ENCODE measurements around the gene ASB4.
"Not testable (repeated sequence)": the region's sequence is repeated elsewhere in the genome, so short reads cannot be mapped to it uniquely, and the experiment has no call there.

Gene ASB4

DNA sequence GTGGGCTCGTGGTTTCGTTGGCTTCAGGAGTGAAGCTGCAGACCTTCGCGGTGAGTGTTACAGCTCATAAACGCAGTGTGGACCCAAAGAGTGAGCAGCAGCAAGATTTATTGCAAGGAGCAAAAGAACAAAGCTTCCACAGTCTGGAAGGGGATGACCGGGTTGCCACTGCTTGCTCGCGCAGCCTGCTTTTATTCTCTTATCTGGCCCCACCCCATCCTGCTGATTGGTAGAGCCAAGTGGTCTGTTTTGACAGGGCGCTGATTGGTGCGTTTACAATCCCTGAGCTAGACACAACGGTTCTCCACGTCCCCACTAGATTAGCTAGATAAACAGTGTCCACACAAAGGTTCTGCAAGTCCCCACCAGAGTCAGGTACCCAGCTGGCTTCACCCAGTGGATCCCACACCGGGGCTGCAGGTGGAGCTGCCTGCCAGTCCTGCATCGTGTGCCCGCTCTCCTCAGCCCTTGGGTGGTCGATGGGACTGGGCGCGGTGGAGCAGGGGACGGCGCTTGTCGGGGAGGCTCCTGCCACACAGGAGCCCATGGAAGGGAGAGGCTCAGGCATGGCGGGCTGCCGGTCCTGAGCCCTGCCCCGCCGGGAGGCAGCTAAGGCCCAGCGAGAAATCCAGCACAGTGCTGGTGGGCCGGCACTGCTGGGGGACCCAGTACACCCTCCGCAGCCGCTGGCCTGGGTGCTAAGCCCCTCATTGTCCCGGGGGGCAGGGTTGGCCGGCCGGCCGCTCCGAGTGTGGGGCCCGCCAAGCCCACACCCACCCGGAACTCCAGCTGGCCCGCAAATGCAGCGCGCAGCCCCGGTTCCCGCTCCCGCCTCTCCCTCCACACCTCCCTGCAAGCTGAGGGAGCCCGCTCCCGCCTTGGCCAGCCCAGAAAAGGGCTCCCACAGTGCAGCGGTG lies 66.5 kb downstream of the ASB4 start:
- DNase-seq (ENCODE audit: low spot score): not testable (repeated sequence)

GRCh38 chr7:95553939-95554338 lies 68.2 kb downstream of the ASB4 start:
- no peak for DNase-seq (ENCODE audit: low spot score)

GRCh38 chr7:95556777-95557176 lies 71.0 kb downstream of the ASB4 start:
- no peak for DNase-seq (ENCODE audit: low spot score)

DNA sequence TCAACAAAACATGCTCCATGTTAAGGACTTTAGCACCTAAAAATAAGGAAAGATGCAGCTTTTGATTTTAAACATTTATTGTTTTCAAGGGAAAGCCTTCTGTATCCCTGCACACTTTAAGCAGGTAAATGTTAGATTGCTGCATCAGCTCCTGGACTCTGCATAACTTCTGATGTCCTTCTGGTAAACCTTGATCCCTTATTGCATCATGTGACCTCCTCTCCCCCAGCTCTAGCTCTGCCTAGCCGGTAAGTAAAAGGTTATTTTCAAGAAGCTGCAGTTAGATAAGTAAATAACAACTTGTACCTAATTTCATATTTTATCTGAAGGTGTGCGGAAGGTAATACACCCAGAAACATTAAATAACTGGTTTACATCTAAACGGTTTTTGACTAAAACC lies 73.1 kb downstream of the ASB4 start:
- DNase-seq (ENCODE audit: low spot score): no peak

DNA sequence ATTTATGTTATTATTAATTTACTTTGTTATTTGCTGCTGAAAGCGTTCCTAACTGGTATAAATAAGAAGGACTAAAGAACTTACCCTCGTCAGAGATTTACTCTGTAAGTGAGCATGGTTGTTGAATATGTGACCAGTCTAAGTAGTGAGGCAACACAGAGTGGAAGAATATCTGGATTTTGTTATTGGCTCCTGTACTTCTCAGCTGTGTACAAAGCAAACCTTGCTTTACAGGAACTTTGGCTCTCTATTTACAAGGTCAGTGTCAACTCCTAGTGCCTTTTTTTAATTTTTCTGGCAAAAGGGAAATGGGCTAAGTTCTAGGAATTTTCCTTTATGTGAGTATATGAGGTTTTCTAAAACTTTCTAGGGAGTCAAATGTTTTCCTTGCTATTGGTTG lies 74.9 kb downstream of the ASB4 start:
- DNase-seq (ENCODE audit: low spot score): no peak

- no peak for DNase-seq (ENCODE audit: low spot score)
Measured at GRCh38 chr7:95569720-95570119, 84.0 kb downstream of the ASB4 start.

- no peak for DNase-seq (ENCODE audit: low spot score)
Measured at GRCh38 chr7:95577137-95577536, 91.4 kb downstream of the ASB4 start.

DNA sequence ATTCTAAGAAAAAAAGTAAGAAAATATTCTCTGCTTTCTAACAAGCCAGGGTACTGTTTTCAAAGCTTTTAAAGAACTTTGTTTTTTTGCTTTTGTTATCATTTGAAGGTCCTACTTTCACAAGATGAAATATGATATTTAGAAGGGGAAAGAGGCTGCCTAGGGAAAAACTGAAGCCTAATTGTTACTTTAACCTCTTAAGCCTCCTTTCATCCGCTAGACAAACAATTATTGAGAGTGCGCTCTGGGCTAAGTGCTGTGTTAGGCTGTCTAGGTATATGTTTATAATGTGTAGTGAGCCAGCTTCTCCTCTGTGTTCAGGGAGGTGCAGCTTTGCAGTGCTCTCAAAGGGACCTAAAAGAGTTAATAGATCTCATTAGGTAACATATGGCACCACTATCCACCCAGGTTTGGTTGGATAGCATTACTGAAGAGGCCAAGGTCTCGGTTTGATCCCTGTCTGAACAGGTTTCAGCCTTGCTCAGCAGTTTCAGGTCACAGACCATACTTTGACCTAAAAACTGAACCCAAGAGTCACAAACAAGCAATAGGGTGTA lies 92.6 kb downstream of the ASB4 start:
- DNase-seq (ENCODE audit: low spot score): no peak

DNA sequence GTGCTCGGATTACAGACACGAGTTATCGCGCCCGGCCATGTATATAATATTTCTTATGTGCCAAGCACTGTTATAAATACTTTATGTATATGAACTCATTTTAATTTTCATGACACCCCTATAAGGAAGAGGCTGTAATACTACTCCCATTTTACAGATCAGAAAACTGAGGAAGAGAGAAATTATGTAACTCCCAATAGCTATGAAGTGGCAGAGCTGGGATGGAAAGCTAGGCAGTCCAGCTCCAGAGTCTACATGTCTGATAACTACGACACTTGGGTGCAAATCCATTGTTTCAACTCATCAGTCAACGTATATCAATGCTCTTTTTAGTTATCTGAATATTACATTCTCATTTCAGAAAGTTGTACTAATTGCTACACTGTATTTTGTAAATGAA lies 93.6 kb downstream of the ASB4 start:
- no peak for DNase-seq (ENCODE audit: low spot score)

- no peak for DNase-seq (ENCODE audit: low spot score)
Measured at GRCh38 chr7:95581467-95581866, 95.7 kb downstream of the ASB4 start.

- no peak for DNase-seq (ENCODE audit: low spot score)
Measured at GRCh38 chr7:95582578-95583293, 97.0 kb downstream of the ASB4 start.

GRCh38 chr7:95583834-95584621 lies 98.3 kb downstream of the ASB4 start:
- DNase-seq (ENCODE audit: low spot score): no peak

DNA sequence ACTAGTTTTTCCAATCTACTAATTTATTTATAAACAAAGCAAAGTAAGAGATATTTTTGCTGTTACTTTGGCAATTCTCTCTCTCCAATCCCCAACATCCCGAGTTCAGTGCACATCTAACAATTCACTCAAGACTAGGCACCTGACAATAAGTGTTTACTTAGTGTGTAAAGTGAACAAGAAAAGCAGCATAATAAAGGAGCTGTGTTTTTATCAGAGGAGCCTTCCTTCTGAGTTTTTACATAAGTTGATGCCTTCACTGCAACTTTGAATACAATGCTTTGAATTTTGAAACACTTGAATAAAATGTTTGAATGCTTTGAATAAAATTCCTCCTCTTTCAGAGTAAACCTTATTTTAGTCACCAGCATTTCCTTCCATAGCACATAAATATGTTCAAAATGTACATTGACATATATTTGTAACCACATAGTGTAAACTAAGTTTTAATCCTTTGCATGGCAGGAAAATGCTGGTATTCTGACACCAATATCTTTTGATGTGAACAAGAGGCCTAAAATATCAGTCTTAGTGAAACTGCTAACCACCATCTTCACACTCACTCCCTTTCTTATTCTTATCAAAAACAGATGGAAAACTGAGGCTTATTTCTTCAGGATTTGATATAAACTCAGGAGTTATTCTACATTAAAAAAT lies 99.2 kb downstream of the ASB4 start:
- DNase-seq (ENCODE audit: low spot score): no peak

DNA sequence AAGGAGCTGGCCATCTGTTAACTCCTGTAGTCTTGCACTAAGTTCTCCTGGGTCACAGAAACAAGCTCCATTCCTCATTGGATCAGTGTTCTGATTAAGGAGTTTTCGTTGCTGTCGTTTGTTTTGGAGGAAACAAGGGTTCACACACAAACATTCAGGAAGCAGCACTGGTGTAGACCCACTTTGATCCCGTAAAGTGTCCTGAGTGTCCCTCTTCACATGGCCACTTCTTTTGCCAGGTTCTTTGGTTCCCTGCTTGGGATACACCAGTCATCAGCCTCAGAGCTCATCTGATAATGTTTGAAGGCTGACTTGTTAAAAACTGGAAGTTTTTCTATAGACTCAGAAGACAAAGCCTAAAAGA lies 99.7 kb downstream of the ASB4 start:
- no peak for DNase-seq (ENCODE audit: low spot score)

DNA sequence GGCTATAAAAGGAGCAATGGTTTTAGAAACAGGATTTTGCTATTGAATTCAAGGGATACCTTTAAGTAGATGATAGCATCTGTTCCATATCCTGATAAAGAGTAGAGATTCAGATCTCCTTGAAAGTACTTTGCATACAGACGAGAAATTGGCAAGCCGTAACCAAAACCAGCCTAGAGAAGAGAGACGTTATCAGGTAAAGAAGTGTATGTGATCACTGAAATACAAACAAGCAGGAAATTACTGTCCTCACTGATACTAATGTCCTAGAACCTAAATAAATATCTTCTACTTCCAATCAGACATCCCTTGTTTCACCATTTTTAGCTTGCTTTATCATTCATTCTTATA lies 101.2 kb downstream of the ASB4 start:
- no peak for DNase-seq (ENCODE audit: low spot score)

GRCh38 chr7:95589031-95589430 lies 103.3 kb downstream of the ASB4 start:
- no peak for DNase-seq (ENCODE audit: low spot score)

- DNase-seq (ENCODE audit: low spot score): no peak
Measured at GRCh38 chr7:95589766-95590165, 104.0 kb downstream of the ASB4 start.
